GM12892 (cell line): ENCODE data around the gene CLCN4.

ENCODE experiments used
- POLR2A ChIP-seq: IDR thresholded peaks from 2 replicates; pipeline ENCODE4 v1.6.1; 2011; ENCODE audit warnings: low read depth, low read length, control low read depth
- POLR2AphosphoS5 ChIP-seq: IDR thresholded peaks from 2 replicates; pipeline ENCODE4 v1.6.1; 2011; ENCODE audit warnings: low read depth, low read length, control low read depth

GRCh38 chrX:10125248-10125615 lies 31.5 kb upstream of the CLCN4 start:
- no peak for TF ChIP-seq POLR2A
- TF ChIP-seq POLR2AphosphoS5: no peak
